ENCODE measurements around the gene CKAP2L. TPM values are rescaled to one million over a fixed set of nuclear protein-coding genes. Genes with fewer than 3 reads are reported as not detected.

CKAP2L gene
- total and polyA plus RNA-seq, 4 donors: 0.19 to 15.9 (median 0.91) TPM; not detected in 1

DNA sequence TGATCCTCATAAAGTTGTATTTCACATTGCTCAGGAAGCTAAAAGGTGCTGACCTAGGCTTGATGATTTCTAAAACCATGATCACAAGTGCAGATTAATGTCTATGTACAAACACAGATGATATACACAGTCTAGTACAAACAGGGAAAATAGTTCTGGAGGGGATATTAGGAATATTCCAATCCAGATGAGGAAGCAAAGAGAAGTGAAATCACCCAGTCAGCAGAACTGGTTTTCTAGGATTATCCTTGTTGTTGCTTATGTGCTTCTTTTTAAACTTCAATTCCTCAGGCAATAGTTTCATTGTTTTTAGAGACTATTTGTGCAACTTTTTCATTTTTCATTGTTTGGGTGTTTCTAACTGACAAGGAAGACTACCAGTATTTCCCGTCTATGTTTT, 15.2 kb upstream of the CKAP2L start (continued):
- TF ChIP-seq, protein P1, sequence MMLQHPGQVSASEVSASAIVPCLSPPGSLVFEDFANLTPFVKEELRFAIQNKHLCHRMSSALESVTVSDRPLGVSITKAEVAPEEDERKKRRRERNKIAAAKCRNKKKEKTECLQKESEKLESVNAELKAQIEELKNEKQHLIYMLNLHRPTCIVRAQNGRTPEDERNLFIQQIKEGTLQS (IDR thresholded peaks at IDR 0.05): no peak

DNA sequence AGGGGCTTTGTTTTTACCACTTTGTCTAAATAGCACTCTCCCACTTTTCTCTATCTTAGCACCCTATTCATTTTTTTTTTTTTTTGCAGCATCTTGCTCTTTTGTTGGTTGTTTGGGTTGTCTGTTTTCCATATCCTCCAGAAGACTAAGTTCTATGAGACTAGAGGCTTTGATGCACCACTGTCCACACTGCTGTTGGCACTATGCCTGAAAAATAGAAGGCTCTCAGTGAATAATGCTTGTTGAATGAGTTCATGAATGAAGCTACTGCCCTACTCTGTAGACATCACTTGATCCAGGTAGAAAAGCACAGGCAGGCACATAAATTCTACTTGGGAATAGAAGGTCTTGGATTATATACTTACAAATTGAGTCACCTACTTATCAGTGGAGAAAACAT, 12.6 kb upstream of the CKAP2L start:
- Histone ChIP-seq H3K9ac (ENCODE audit: low read depth in 1 of 2, low read length in 2 of 2) (no peak overlapping the region), H3K36me3 (ENCODE audit: control insufficient read depth in 4 of 4, insufficient read depth in 3 of 4, low read depth in 1 of 4, low read length in 3 of 4) (no peaks in the 10 kb centered on the region), H3K27me3 (ENCODE audit: control insufficient read depth in 4 of 4, insufficient read depth in 4 of 4, low read length in 3 of 4) (no peaks in the 10 kb centered on the region), H3K27ac (ENCODE audit: low read depth in 1 of 2, low read length in 2 of 2) (no peak overlapping the region), H3K9me3 (ENCODE audit: control insufficient read depth in 4 of 4, low read length in 3 of 4) (no peaks in the 10 kb centered on the region), H3K4me1 (ENCODE audit: control insufficient read depth in 4 of 4, insufficient read depth in 4 of 4, low read length in 3 of 4) (no peaks in the 10 kb centered on the region), H3K4me3 (ENCODE audit: low read depth in 1 of 3, low read length in 3 of 3) (no peak overlapping the region)
- no peak for DNase-seq (ENCODE audit: low spot score)
- TF ChIP-seq YY1 (IDR thresholded peaks at IDR 0.05) (no peak), GABPA (IDR thresholded peaks at IDR 0.05 in 1 of 2, conservative IDR thresholded peaks at IDR 0.05 in 1 of 2) (no peak), JUND (IDR thresholded peaks at IDR 0.05) (no peak), HNF4G (IDR thresholded peaks at IDR 0.05) (no peak), HNF4A (conservative IDR thresholded peaks at IDR 0.05) (no peak), RXRA (IDR thresholded peaks at IDR 0.05) (no peak), EGR1 (IDR thresholded peaks at IDR 0.05; ENCODE audit: low read depth in 2 of 2) (no peak), TAF1 (conservative IDR thresholded peaks at IDR 0.05) (no peak), FOXA2 (IDR thresholded peaks at IDR 0.05) (no peak), NR2F2 (IDR thresholded peaks at IDR 0.05) (no peak), SP1 (IDR thresholded peaks at IDR 0.05) (no peak)
- TF ChIP-seq, protein P1 (IDR thresholded peaks at IDR 0.05): no peak
- TF ChIP-seq, protein P2, sequence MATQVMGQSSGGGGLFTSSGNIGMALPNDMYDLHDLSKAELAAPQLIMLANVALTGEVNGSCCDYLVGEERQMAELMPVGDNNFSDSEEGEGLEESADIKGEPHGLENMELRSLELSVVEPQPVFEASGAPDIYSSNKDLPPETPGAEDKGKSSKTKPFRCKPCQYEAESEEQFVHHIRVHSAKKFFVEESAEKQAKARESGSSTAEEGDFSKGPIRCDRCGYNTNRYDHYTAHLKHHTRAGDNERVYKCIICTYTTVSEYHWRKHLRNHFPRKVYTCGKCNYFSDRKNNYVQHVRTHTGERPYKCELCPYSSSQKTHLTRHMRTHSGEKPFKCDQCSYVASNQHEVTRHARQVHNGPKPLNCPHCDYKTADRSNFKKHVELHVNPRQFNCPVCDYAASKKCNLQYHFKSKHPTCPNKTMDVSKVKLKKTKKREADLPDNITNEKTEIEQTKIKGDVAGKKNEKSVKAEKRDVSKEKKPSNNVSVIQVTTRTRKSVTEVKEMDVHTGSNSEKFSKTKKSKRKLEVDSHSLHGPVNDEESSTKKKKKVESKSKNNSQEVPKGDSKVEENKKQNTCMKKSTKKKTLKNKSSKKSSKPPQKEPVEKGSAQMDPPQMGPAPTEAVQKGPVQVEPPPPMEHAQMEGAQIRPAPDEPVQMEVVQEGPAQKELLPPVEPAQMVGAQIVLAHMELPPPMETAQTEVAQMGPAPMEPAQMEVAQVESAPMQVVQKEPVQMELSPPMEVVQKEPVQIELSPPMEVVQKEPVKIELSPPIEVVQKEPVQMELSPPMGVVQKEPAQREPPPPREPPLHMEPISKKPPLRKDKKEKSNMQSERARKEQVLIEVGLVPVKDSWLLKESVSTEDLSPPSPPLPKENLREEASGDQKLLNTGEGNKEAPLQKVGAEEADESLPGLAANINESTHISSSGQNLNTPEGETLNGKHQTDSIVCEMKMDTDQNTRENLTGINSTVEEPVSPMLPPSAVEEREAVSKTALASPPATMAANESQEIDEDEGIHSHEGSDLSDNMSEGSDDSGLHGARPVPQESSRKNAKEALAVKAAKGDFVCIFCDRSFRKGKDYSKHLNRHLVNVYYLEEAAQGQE (IDR thresholded peaks at IDR 0.05): no peak
- TF ChIP-seq, protein P3, sequence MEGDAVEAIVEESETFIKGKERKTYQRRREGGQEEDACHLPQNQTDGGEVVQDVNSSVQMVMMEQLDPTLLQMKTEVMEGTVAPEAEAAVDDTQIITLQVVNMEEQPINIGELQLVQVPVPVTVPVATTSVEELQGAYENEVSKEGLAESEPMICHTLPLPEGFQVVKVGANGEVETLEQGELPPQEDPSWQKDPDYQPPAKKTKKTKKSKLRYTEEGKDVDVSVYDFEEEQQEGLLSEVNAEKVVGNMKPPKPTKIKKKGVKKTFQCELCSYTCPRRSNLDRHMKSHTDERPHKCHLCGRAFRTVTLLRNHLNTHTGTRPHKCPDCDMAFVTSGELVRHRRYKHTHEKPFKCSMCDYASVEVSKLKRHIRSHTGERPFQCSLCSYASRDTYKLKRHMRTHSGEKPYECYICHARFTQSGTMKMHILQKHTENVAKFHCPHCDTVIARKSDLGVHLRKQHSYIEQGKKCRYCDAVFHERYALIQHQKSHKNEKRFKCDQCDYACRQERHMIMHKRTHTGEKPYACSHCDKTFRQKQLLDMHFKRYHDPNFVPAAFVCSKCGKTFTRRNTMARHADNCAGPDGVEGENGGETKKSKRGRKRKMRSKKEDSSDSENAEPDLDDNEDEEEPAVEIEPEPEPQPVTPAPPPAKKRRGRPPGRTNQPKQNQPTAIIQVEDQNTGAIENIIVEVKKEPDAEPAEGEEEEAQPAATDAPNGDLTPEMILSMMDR (IDR thresholded peaks at IDR 0.05; ENCODE audit: low read depth, low read length, missing input control): no peak
- TF ChIP-seq, protein P4, sequence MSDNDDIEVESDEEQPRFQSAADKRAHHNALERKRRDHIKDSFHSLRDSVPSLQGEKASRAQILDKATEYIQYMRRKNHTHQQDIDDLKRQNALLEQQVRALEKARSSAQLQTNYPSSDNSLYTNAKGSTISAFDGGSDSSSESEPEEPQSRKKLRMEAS (IDR thresholded peaks at IDR 0.05): no peak
- TF ChIP-seq, protein P5, sequence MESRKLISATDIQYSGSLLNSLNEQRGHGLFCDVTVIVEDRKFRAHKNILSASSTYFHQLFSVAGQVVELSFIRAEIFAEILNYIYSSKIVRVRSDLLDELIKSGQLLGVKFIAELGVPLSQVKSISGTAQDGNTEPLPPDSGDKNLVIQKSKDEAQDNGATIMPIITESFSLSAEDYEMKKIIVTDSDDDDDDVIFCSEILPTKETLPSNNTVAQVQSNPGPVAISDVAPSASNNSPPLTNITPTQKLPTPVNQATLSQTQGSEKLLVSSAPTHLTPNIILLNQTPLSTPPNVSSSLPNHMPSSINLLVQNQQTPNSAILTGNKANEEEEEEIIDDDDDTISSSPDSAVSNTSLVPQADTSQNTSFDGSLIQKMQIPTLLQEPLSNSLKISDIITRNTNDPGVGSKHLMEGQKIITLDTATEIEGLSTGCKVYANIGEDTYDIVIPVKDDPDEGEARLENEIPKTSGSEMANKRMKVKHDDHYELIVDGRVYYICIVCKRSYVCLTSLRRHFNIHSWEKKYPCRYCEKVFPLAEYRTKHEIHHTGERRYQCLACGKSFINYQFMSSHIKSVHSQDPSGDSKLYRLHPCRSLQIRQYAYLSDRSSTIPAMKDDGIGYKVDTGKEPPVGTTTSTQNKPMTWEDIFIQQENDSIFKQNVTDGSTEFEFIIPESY (IDR thresholded peaks at IDR 0.05): no peak

Measured in liver (tissue), 9 donors.